Suprapubic skin (tissue), 3 donors: Measurements from ENCODE around the gene PFKFB4.

Experiments used
- POLR2A ChIP-seq, 2 donors: fragments of 450-650 bp; IDR thresholded peaks; one replicate each; pipeline ENCODE4 v1.6.1; 2017; ENCODE audit warnings: antibody characterized with exemption in 2 of 2, mild to moderate bottlenecking in 2 of 2, moderate library complexity in 2 of 2
- TF ChIP-seq, protein P1 (sequence below), 2 donors: fragments of 200-600 bp in 1 of 2; fragments of 450-650 bp in 1 of 2; sonication (generic) in 1 of 2; IDR thresholded peaks; one replicate each; pipeline ENCODE4 v1.5.1; 2016 to 2019; ENCODE audit warnings: antibody characterized with exemption in 2 of 2, mild to moderate bottlenecking in 1 of 2, moderate library complexity in 1 of 2

- TF ChIP-seq POLR2A (IDR thresholded peaks at IDR 0.05) = no peak
- TF ChIP-seq, protein P1, sequence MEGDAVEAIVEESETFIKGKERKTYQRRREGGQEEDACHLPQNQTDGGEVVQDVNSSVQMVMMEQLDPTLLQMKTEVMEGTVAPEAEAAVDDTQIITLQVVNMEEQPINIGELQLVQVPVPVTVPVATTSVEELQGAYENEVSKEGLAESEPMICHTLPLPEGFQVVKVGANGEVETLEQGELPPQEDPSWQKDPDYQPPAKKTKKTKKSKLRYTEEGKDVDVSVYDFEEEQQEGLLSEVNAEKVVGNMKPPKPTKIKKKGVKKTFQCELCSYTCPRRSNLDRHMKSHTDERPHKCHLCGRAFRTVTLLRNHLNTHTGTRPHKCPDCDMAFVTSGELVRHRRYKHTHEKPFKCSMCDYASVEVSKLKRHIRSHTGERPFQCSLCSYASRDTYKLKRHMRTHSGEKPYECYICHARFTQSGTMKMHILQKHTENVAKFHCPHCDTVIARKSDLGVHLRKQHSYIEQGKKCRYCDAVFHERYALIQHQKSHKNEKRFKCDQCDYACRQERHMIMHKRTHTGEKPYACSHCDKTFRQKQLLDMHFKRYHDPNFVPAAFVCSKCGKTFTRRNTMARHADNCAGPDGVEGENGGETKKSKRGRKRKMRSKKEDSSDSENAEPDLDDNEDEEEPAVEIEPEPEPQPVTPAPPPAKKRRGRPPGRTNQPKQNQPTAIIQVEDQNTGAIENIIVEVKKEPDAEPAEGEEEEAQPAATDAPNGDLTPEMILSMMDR (IDR thresholded peaks at IDR 0.05) = no peak
Observed at GRCh38 chr3:48536116-48536515, 20.5 kb downstream of the PFKFB4 start.
